LHCN-M2 (cell line): Measurements from ENCODE around the gene UNC13B. TPM values are rescaled to one million over a fixed set of nuclear protein-coding genes. Genes with fewer than 3 reads are reported as not detected.

Source experiments
- DNase-seq: peaks from one replicate; pipeline ENCODE4 v3.0.0-alpha.2; 2012; ENCODE audit warnings: low read depth
- total RNA-seq: library from RNA; depleted of rRNA; stranded (reverse); fragments of >200 nt; gene quantifications from 2 replicates; pipeline ENCODE4 v1.2.3, GENCODE V29; 2014; rRNA removed

Gene UNC13B
- total RNA-seq, 1 experiment from 2014 or later = 18.3 TPM

GRCh38 chr9:35424356-35425352 is 262.8 kb downstream of the UNC13B start:
- peak; percentile 24 for DNase-seq

- DNase-seq = no peak
Measured at GRCh38 chr9:35426627-35427026, 264.8 kb downstream of the UNC13B start.

GRCh38 chr9:35431467-35431866 is 269.7 kb downstream of the UNC13B start:
- DNase-seq = peak; percentile 15

GRCh38 chr9:35432076-35432475 is 270.3 kb downstream of the UNC13B start:
- no peak for DNase-seq

- no peak for DNase-seq
Measured at GRCh38 chr9:35436933-35437332, 275.1 kb downstream of the UNC13B start.

- no peak for DNase-seq
Measured at GRCh38 chr9:35446012-35446411, 284.2 kb downstream of the UNC13B start.

- no peak for DNase-seq
Measured at GRCh38 chr9:35448496-35448895, 286.7 kb downstream of the UNC13B start.

GRCh38 chr9:35452481-35452880 is 290.7 kb downstream of the UNC13B start:
- DNase-seq = no peak

- DNase-seq = no peak
Measured at GRCh38 chr9:35453786-35454185, 292.0 kb downstream of the UNC13B start.

Other genes with a start within 250 kb of the UNC13B start
- gene PHF24, start 203.7 kb upstream of the UNC13B start, total RNA-seq = not detected in 2 replicates
- 18.3 and 20.8 TPM in 2 replicates for gene DNAJB5, start 172.3 kb upstream of the UNC13B start, total RNA-seq
- gene VCP, start 89.4 kb upstream of the UNC13B start, total RNA-seq = 294 and 327 TPM in 2 replicates
- gene FANCG, start 82.1 kb upstream of the UNC13B start, total RNA-seq = 54.2 and 60.9 TPM in 2 replicates
- 21.7 and 23.7 TPM in 2 replicates for gene PIGO, start 65.4 kb upstream of the UNC13B start, total RNA-seq
- gene STOML2, start 58.9 kb upstream of the UNC13B start, total RNA-seq = 138 and 153 TPM in 2 replicates
- 34.8 and 36.0 TPM in 2 replicates for gene ATOSB, start 46.1 kb upstream of the UNC13B start, total RNA-seq